ENCODE measurements around the gene UTP4. TPM values are rescaled to one million over a fixed set of nuclear protein-coding genes. Genes with fewer than 3 reads are reported as not detected.

UTP4 gene
- total and polyA plus RNA-seq, 2 of the 8 experiments (the other 6 are each of a cell fraction or from before 2014, with no cell fraction given): 101 to 118 TPM

DNA sequence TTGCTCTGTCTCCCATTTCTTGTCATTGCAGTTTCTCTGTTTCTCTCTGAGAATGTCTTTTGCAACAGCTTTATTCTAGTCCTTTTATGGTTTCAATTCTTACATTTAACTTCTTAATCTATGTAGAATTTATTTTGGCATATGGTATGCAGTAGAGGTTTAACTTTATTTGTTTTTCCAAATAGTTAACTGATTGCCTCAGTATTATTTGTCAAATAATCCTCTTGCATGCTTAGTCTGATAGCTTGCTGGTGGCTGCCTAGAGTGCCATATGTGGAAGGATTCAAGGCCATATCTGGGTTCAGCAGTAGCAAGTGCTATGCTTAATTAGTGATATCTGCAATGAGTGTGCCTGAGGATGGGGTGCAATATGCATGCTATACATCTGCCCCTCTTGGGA lies 61.4 kb downstream of the UTP4 start:
- Histone ChIP-seq H4K20me1 (replicated peaks in 1 of 2; ENCODE audit: control insufficient read depth in 1 of 2, insufficient read depth in 2 of 2, low read length in 2 of 2) (no peaks in the 10 kb centered on the region), H3K27me3 (replicated peaks in 1 of 4; ENCODE audit: control insufficient read depth in 3 of 4, extremely low read depth in 1 of 4, insufficient read depth in 3 of 4, low read length in 3 of 4) (no peaks in the 10 kb centered on the region), H2BK20ac (ENCODE audit: low read length) (no peak overlapping the region), H3K14ac (ENCODE audit: insufficient read length) (no peak overlapping the region), H2AK5ac (ENCODE audit: low read depth, low read length) (no peak overlapping the region), H3K56ac (replicated peaks; ENCODE audit: insufficient read length, low read depth, low read length) (no peak overlapping the region), H3K23ac (ENCODE audit: insufficient read length) (no peak overlapping the region), H4K5ac (ENCODE audit: insufficient read length, low read depth, low read length) (no peak overlapping the region), H2AFZ (ENCODE audit: low read length) (no peak overlapping the region), H3K4me1 (replicated peaks in 1 of 4; ENCODE audit: control insufficient read depth in 3 of 4, insufficient read depth in 4 of 4, low read length in 3 of 4) (peaks cover 0 to under 1% (median 0%) of the 10 kb centered on the region in 4 experiments; a peak in 3 of 7 replicates), H4K8ac (ENCODE audit: extremely low read depth, insufficient read depth, low read length) (no peak overlapping the region), H4K91ac (replicated peaks; ENCODE audit: insufficient read length, low read length) (no peak overlapping the region), H3K4me2 (ENCODE audit: insufficient read depth in 1 of 2, low read depth in 2 of 2, low read length in 2 of 2) (no peak overlapping the region), H2BK5ac (ENCODE audit: low read depth, low read length) (no peak overlapping the region), H3K18ac (ENCODE audit: extremely low read depth, low read length) (no peak overlapping the region), H3K79me2 (ENCODE audit: control insufficient read depth in 1 of 2, insufficient read depth in 2 of 2, low read length in 2 of 2) (peaks cover 0 to 58% of the 10 kb centered on the region in 2 experiments; a peak in 2 of 4 replicates), H3K9ac (replicated peaks in 1 of 4; ENCODE audit: extremely low read depth in 1 of 4, low read depth in 3 of 4, low read length in 3 of 4) (no peak overlapping the region), H2BK12ac (ENCODE audit: low read depth, low read length) (no peak overlapping the region), H3K9me3 (ENCODE audit: insufficient read depth in 2 of 2, low read depth in 1 of 2, low read length in 1 of 2) (no peaks in the 10 kb centered on the region), H2BK120ac (replicated peaks; ENCODE audit: low read depth, low read length) (no peak overlapping the region), H3K23me2 (ENCODE audit: low read depth, low read length) (no peaks in the 10 kb centered on the region), H3K36me3 (ENCODE audit: control insufficient read depth in 2 of 4, insufficient read depth in 4 of 4, low read length in 3 of 4) (no peaks in the 10 kb centered on the region), H2BK15ac (ENCODE audit: low read length) (no peak overlapping the region), H3K79me1 (ENCODE audit: low read depth, low read length) (peaks cover 4% of the 10 kb centered on the region; the same call in 1 of the 2 replicates), H3K27ac (ENCODE audit: low read depth, low read length) (no peak overlapping the region), H3K4ac (replicated peaks; ENCODE audit: insufficient read length, low read depth, low read length) (no peak overlapping the region), H3K4me3 (ENCODE audit: extremely low read depth in 1 of 4, insufficient read depth in 2 of 4, low read depth in 3 of 4, low read length in 4 of 4) (no peak overlapping the region)
- CTCF ChIA-PET (ENCODE audit: partially characterized antibody): interaction anchor here (0.6 to 1.4 kb wide), 5 partner anchors 35 to 1672 kb away, joined by 3 to 4 read pairs (median 3); no protein-coding TSS in a partner anchor
- POLR2A ChIA-PET (ENCODE audit: partially characterized antibody): no interaction called here
- DNase-seq (ENCODE audit: low read depth in 1 of 2, low spot score in 2 of 2): no peak
- FAIRE-seq: no peak
- TF ChIP-seq CHD2 (IDR thresholded peaks at IDR 0.05; ENCODE audit: low read length) (no peak), KDM1A (IDR thresholded peaks at IDR 0.05; ENCODE audit: borderline replicate concordance, low read length) (no peak), CTBP2 (IDR thresholded peaks at IDR 0.05; ENCODE audit: borderline replicate concordance, insufficient read depth, insufficient read length, low read length) (no peak), FOSL1 (IDR thresholded peaks at IDR 0.05; ENCODE audit: insufficient read depth, low read depth, low read length) (no peak), CEBPB (IDR thresholded peaks at IDR 0.05; ENCODE audit: low read depth, low read length) (no peak), POLR2A (IDR thresholded peaks at IDR 0.05; ENCODE audit: control extremely low read depth in 1 of 2, low read depth in 2 of 2, low read length in 2 of 2) (no peak), RXRA (IDR thresholded peaks at IDR 0.05; ENCODE audit: insufficient read depth, low read depth, low read length) (no peak)

Measured in H1 (cell line).